GM21737 (cell line): ENCODE data around the gene TXNDC16.

Experiments
- ATAC-seq: cut with Tn5 transposase; IDR thresholded peaks from one replicate; pipeline ENCODE4 v1.9.1; 2021; ENCODE audit warnings: mild to moderate bottlenecking, moderate library complexity; ENCODE audit not compliant: unreplicated experiment

TXNDC16 gene

DNA sequence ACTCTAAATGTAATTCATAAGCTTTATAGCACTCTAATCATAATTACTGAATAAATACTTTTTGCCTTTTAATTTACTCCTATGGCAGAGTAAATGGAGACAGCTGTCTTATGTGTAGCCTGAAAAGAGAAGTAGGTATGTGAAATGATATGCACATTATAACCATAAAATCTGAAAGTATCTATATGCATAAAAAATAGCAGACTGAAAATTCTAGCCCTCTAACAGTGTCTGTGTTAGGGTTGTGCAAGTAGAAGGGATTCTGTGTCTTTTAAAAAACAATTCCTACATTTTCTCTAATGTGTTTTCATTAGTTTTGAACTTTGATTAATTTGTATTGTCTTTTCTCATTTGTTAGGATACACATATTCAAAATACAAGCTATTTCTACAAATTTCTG is 94.9 kb downstream of the TXNDC16 start:
- ATAC-seq, result no peak

- no peak for ATAC-seq
Measured at GRCh38 chr14:52455291-52456088, 96.8 kb downstream of the TXNDC16 start.

GRCh38 chr14:52447236-52447635 is 105.1 kb downstream of the TXNDC16 start:
- ATAC-seq, result no peak

- ATAC-seq, result no peak
Measured at GRCh38 chr14:52446355-52446754, 106.0 kb downstream of the TXNDC16 start.

DNA sequence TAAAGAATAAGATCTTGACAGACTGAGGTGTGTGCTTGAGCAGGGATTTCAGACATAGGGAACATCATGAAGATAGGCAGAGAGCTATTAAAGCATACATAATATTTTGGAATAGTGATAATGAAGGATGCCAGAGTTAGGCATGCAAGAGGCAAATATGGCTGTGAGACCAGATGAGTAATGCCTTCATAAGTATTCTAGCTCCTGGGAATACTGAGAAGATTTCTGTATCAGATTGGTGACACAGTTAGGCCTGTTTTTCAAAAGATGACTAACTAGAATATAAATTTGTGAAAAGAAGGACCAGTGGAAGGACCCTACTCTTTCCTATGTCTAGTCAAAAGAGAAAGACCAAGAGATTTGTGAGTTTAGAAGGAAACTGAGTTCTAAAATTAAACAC is 108.8 kb downstream of the TXNDC16 start:
- ATAC-seq, result no peak

DNA sequence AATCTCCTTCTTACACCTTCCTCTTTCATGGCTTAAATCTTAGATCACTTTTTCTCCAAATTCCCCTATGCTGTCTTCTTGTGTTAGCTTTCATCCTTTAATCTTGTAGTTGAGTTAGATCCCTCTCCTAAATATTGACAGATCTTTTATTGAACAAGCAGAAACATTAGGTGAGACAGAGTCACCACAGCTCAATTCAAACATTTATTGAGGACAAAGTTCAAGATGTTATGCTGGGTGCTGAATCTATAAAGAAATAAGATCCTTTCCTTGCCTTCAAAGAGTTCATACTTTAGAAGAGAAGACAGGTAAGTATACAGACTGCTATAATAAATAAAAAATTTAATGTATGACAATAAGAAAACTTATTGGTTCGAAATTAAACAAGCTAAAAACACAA is 109.7 kb downstream of the TXNDC16 start:
- no peak for ATAC-seq

DNA sequence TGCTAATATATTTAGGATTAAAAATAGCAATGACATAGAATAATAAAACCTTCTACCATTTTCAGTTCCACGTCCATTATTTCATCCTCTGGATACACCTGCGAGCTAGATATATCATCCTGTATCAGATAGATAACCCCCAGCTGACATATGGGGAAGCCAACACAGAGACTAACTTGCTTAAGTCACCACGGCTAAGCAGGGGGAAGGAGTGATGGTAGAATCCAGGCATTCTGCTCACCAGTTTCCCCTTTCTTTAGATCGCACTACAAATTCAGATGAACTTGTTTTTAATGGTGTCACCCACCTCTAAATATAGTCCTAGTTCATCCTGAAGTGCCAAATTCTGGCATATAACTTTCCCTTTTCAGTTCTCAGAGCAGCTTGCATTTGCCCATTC is 110.1 kb downstream of the TXNDC16 start:
- no peak for ATAC-seq

- no peak for ATAC-seq
Measured at GRCh38 chr14:52439476-52439875, 112.8 kb downstream of the TXNDC16 start.

- no peak for ATAC-seq
Measured at GRCh38 chr14:52434955-52435354, 117.3 kb downstream of the TXNDC16 start.

GRCh38 chr14:52430474-52430873 is 121.8 kb downstream of the TXNDC16 start:
- no peak for ATAC-seq

DNA sequence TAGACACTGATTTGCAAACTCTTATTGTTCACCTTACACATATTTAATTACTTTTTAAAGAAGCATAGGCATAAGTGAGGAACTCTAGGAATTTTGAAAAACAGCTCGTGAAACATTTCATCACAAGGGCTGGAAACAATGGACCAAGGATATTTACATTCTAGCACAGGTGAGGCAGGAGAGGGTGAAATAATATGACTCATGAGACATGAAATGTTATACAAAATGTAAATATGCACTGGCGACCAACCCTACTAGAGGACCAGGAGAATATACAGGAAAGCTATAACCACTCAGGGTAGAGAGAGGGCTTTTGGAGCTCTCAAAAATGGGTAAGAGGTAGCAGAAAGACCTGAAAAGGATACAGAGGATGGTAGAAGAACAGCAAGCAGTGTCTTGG is 122.9 kb downstream of the TXNDC16 start:
- ATAC-seq, result no peak

- ATAC-seq, result no peak
Measured at GRCh38 chr14:52427460-52427859, 124.8 kb downstream of the TXNDC16 start.

- no peak for ATAC-seq
Measured at GRCh38 chr14:52422650-52423356, 129.5 kb downstream of the TXNDC16 start.

- no peak for ATAC-seq
Measured at GRCh38 chr14:52417139-52417538, 135.2 kb downstream of the TXNDC16 start.

DNA sequence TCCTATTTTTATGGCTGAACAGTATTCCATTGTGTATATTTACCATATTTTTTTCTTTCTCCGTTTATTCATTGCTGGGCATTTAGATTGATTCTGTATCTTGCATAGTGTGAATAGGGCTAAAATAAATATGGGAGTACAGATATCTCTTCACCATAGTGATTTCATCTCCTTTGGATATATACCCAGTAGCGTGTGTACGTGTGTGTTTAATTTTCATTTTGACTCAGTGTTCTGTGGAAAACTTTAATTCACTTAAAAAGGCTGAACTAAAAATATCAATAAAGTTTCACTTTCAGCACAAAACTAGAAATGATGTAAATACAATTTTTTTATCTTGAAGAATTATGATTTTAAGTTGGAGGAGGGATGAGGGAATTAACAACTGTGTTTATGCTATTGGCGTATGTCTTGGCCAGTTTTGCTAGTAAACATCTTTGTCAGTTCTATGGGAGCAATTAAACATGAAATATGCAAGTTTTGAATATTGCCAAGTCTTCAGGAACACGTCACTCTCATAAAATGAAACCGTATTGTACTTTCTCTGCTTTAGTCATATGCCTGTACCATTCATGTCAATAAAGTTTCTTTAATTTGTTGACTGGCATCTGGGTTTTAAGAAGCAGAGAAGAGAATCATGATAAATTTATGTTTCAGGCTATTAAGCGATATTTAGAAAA is 138.4 kb downstream of the TXNDC16 start:
- no peak for ATAC-seq

DNA sequence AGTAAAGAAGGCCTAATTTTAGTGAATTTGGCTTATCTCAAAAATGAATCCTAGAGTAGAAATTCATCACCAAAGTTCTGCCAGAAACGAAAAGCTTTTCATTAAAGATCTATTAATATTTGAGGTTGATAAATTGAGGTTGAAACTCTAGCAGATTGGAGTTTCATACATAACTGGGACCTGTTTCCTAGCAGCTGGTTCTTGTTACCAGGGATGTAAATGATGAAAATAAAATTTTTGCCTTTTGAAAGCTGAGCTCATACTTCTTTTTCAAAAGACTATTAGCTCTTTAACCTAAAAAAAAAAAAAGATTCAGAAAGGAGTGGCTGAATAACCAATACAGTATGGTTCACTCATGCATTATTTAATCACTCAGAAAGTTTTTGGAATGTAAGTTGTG is 139.9 kb downstream of the TXNDC16 start:
- no peak for ATAC-seq

GRCh38 chr14:52405314-52405713 is 147.0 kb downstream of the TXNDC16 start:
- ATAC-seq, result no peak

- ATAC-seq, result no peak
Measured at GRCh38 chr14:52402812-52403526, 149.3 kb downstream of the TXNDC16 start.

DNA sequence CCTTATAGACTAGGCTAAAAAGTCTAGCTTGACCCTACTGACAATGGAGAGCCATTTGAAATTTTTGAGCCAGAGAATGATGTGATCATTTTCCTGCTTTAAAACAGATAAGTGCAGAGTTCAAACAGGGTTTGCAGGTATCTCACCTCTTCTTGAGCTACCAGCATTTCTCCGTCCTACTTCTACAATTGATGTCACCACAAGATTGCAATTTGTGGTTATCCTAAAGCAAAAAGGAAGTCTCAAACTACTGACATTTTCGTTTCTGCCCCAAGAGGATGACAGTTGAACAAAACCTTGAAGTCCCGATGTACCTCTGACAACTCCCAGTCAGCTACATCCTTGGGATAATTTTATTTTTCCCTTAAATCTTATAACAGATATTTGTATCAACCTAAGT is 151.5 kb downstream of the TXNDC16 start:
- no peak for ATAC-seq

DNA sequence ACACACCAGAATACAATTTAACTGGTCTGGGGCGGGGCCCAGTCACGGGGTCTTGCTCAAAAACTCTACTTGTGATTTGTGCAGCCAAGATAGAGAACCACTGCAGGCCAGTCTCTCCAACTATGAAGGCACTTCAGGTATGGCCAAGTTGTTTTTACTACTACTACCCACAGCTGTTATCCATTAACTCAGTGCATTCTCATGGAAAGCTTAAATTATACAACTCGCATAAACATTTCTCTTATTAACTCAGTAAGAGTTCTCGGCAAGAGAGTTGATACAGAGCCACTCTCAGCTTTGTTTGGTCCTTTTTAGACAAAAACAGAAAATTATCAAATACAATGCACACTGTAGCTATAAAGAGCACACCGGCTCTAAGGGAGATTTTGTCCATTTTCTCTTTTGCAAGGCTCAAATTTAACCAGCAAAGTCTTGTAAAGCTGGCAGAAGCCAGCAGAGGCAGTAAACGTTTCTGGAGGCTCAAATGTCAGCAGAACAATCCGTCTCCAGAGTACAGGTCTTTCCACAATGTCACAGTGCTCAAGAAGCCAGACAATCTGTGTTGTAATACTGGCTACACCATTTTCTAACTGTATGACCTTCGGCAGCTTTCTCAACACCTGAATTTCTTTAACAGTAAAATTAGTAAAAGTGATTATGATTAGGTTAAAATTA is 152.2 kb downstream of the TXNDC16 start:
- no peak for ATAC-seq

DNA sequence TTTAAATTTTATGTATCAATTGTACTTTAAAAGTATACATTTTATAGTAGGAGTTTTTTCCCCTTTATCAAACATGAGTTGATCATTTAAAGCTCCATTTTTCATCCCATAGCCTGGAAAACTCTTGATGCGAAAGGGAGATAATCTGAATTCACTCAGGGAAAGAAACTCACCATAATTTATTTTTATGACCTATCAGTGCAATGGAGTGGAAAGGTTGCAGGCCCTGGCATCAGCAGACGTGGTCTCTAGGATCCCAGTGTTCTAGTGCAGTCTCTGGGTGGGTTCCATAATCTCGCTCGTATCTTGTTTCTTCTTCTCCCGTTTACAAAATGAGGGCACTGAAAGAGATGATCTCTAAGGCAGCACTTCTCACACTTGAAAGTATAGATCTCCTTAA is 153.2 kb downstream of the TXNDC16 start:
- no peak for ATAC-seq
